HepG2 (cell line): Measurements from ENCODE around the gene NOS2. TPM values are rescaled to one million over a fixed set of nuclear protein-coding genes. Genes with fewer than 3 reads are reported as not detected.
A peak's percentile ranks its signal among the peaks of the same experiment; 100 is the strongest.

Experiments
- ATAC-seq: fragments of 200-7000 bp; cut with Tn5 transposase; 3 replicates; pipeline ENCODE4 v1.9.1; 2020; ENCODE audit warnings: mild to moderate bottlenecking, moderate library complexity
- BruUV-seq: library from RNA; stranded (reverse); fragments of 400-500 nt; replicated peaks from 2 replicates; lab custom pipeline; 2021; lab: Mats Ljungman, UMichigan
- CTCF ChIA-PET: fragments of 300-600 bp; formaldehyde crosslinking; extraction: SDS; loops from one replicate; lab custom pipeline; 2021; ENCODE audit warnings: low total read pairs, inconsistent platforms, low intra/inter-chr PET ratio; lab: Yijun Ruan, JAX
- POLR2A ChIA-PET: fragments of 350-600 bp; sonication (Branson Sonifier 250); formaldehyde crosslinking; loops from one replicate; lab custom pipeline; 2020; ENCODE audit warnings: antibody characterized with exemption, inconsistent platforms; lab: Yijun Ruan, JAX
- DNase-seq: peaks from one replicate; pipeline ENCODE4 v3.0.0-alpha.2; 2015; ENCODE audit warnings: low spot score
- FAIRE-seq: peaks from 3 replicates; lab custom pipeline; 2011; peaks lifted over from hg19 to GRCh38; lab: Jason Lieb, UNC
- H2AFZ ChIP-seq: one replicate; pipeline ENCODE4 v1.6.1; 2011; ENCODE audit warnings: low read length, inconsistent platforms
- H3K27ac ChIP-seq: fragments of 300-600 bp; 3 replicates; pipeline ENCODE4 v1.8.0; 2011; ENCODE audit warnings: mixed run types, mild to moderate bottlenecking, mixed read lengths, low read length, inconsistent platforms; ENCODE audit not compliant: insufficient read depth; ENCODE audit errors: extremely low read length
- H3K27me3 ChIP-seq, 2 experiments: fragments of 200-600 bp in 1 of 2; 2 replicates in 1 of 2; 3 replicates in 1 of 2; pipeline versions ENCODE4 v1.6.0 to v1.8.0; 2011; ENCODE audit warnings: low read length in 2 of 2, mild to moderate bottlenecking in 2 of 2, moderate library complexity in 2 of 2, inconsistent platforms in 1 of 2; ENCODE audit not compliant: insufficient read depth in 2 of 2, control insufficient read depth in 1 of 2
- H3K36me3 ChIP-seq, 2 experiments: fragments of 200-600 bp in 1 of 2; replicated peaks in 1 of 2; 2 replicates in 1 of 2; 3 replicates in 1 of 2; pipeline versions ENCODE4 v1.5.1 to v1.8.0; 2011; ENCODE audit warnings: low read length in 2 of 2, inconsistent platforms in 1 of 2; ENCODE audit not compliant: insufficient read depth in 2 of 2, control insufficient read depth in 1 of 2
- H3K4me1 ChIP-seq: 2 replicates; pipeline ENCODE4 v1.5.1; 2012; ENCODE audit warnings: low read length, inconsistent platforms; ENCODE audit not compliant: insufficient read depth
- H3K4me2 ChIP-seq: 2 replicates; pipeline ENCODE4 v1.6.0; 2011; ENCODE audit warnings: low read depth, low read length, inconsistent platforms
- H3K4me3 ChIP-seq, 3 experiments: fragments of 200-600 bp in 1 of 3; sonication (generic), shearing (Covaris generic) in 1 of 3; replicated peaks in 1 of 3; 2 replicates each; pipeline ENCODE4 v1.5.1; 2011 to 2016; ENCODE audit warnings: low read length in 3 of 3, inconsistent platforms in 2 of 3, low read depth in 2 of 3, mild to moderate bottlenecking in 2 of 3, control low read depth in 1 of 3, mixed read lengths in 1 of 3; ENCODE audit not compliant: insufficient read depth in 1 of 3
- H3K79me2 ChIP-seq: one replicate; pipeline ENCODE4 v1.6.1; 2011; ENCODE audit warnings: low read length, inconsistent platforms; ENCODE audit not compliant: insufficient read depth
- H3K9ac ChIP-seq: 2 replicates; pipeline ENCODE4 v1.6.0; 2011; ENCODE audit warnings: mild to moderate bottlenecking, low read depth, low read length, inconsistent platforms; ENCODE audit not compliant: insufficient read depth
- H3K9me3 ChIP-seq: 2 replicates; pipeline ENCODE4 v1.5.1; 2012; ENCODE audit warnings: mild to moderate bottlenecking, low read length
- H4K20me1 ChIP-seq: 2 replicates; pipeline ENCODE4 v1.6.0; 2011; ENCODE audit warnings: inconsistent platforms, mild to moderate bottlenecking, low read length, moderate library complexity; ENCODE audit not compliant: insufficient read depth
- FOXJ3 ChIP-seq: sonication (generic); formaldehyde crosslinking; IDR thresholded peaks from 2 replicates; pipeline ENCODE4 v1.4.0; 2020; ENCODE audit warnings: missing genetic modification reagents, mild to moderate bottlenecking, borderline replicate concordance
- PHF5A ChIP-seq: IDR thresholded peaks from one replicate; pipeline ENCODE4 v1.6.1; 2018; ENCODE audit warnings: low read depth, missing genetic modification reagents; ENCODE audit not compliant: unreplicated experiment
- PITX1 ChIP-seq: sonication (generic); formaldehyde crosslinking; IDR thresholded peaks from 2 replicates; pipeline ENCODE4 v1.5.1; 2020; ENCODE audit warnings: mild to moderate bottlenecking, missing genetic modification reagents
- TAF1 ChIP-seq: sonication (generic); formaldehyde crosslinking; IDR thresholded peaks from 2 replicates; pipeline ENCODE4 v1.4.0; 2020; ENCODE audit warnings: missing genetic modification reagents
- TEAD2 ChIP-seq: sonication (generic); formaldehyde crosslinking; IDR thresholded peaks from 2 replicates; pipeline ENCODE4 v1.9.0; 2021; ENCODE audit warnings: missing genetic modification reagents
- U2AF2 ChIP-seq: fragments of 200-400 bp; formaldehyde crosslinking; IDR thresholded peaks from 2 replicates; pipeline ENCODE4 v1.6.1; 2017; ENCODE audit warnings: low read depth, mild to moderate bottlenecking, low read length
- ZFYVE20 ChIP-seq: sonication (generic); formaldehyde crosslinking; IDR thresholded peaks from 2 replicates; pipeline ENCODE4 v1.8.0; 2023; ENCODE audit warnings: low read depth, mild to moderate bottlenecking, moderate library complexity, missing genetic modification reagents, borderline replicate concordance
- ZNF788 ChIP-seq: sonication (generic); formaldehyde crosslinking; IDR thresholded peaks from 2 replicates; pipeline ENCODE4 v1.5.0; 2020; ENCODE audit warnings: mild to moderate bottlenecking, missing genetic modification reagents, borderline replicate concordance
- WGBS: methylation state at CpG from one replicate; pipeline ENCODE4 v1.1.6; 2017; ENCODE audit warnings: low lambda C conversion rate; 5-methylcytosine and 5-hydroxymethylcytosine counted together
- in situ Hi-C: cut with HindIII; loops from 2 replicates; pipeline ENCODE4 v1.10.0; 2017; ENCODE audit warnings: low pct_unique_long_range_greater_than_20kb; ENCODE audit not compliant: extremely low pct_ligation_motif_present
- intact Hi-C: fragments of 100-400 bp; cut with micrococcal nuclease; formaldehyde crosslinking; loops from one replicate; pipeline ENCODE4 v1.10.0; 2022; ENCODE audit not compliant: unreplicated experiment
- polyA plus RNA-seq, 8 experiments: library from polyadenylated mRNA; depleted of rRNA in 3 of 8; stranded (reverse) in 7 of 8; unstranded in 1 of 8; fragments of >200 nt; fragmentation: Illumina TruSeq in 4 of 8; extraction: Trizol in 4 of 8; gene quantifications; 2 replicates each; pipeline versions ENCODE4 v1.2.1 to v1.2.3, GENCODE V29; 2011 to 2016; ENCODE audit warnings: low read depth in 4 of 8, missing spikeins in 1 of 8, mixed read lengths in 1 of 8; ENCODE audit not compliant: insufficient read depth in 1 of 8
- total RNA-seq, 5 experiments: library from RNA; depleted of rRNA; stranded (reverse); fragments of >200 nt; fragmentation: Illumina TruSeq; extraction: Trizol; gene quantifications; 2 replicates each; pipeline ENCODE4 v1.2.3, GENCODE V29; 2016; ENCODE audit warnings: low read depth in 1 of 5

NOS2 gene
- total and polyA plus RNA-seq, 2 of the 13 experiments (the other 11 are each of a cell fraction or from before 2014, with no cell fraction given): 0.02 TPM; not detected in 1

- 71% methylated on average over 23 of the region's 23 CpGs for WGBS
- ATAC-seq (no peak), FAIRE-seq (no peak), DNase-seq (no peak)
- TF ChIP-seq FOXJ3 (CRISPR knock-in tag) (no peak), ZNF788 (CRISPR knock-in tag) (no peak), PHF5A (no peak), U2AF2 (no peak), TAF1 (no peak), ZFYVE20 (CRISPR knock-in tag) (no peak), PITX1 (no peak), TEAD2 (CRISPR knock-in tag) (no peak)
- no peaks in the 10 kb centered on the region for H3K79me2 ChIP-seq
- intact Hi-C loops (no loop called here), in situ Hi-C loops (no loop called here)
- ChIA-PET CTCF (no interaction called here), POLR2A (no interaction called here)
- no peak overlapping the region for H3K4me3 ChIP-seq
- BruUV-seq: no TSS peak
- H3K36me3 ChIP-seq: no peaks in the 10 kb centered on the region
- no peaks in the 10 kb centered on the region for H3K9me3 ChIP-seq
- no peaks in the 10 kb centered on the region for H3K27me3 ChIP-seq
- H3K4me2 ChIP-seq: peak overlapping the region; percentile 19; the same call in 1 of the 2 replicates
- no peaks in the 10 kb centered on the region; the same call in 1 of the 2 replicates for H4K20me1 ChIP-seq
- H3K4me1 ChIP-seq: peaks cover 14% of the 10 kb centered on the region
- no peak overlapping the region for H3K9ac ChIP-seq
- no peak overlapping the region for H3K27ac ChIP-seq
- H2AFZ ChIP-seq: no peak overlapping the region
Observed at GRCh38 chr17:27846042-27846655, 45.8 kb upstream of the NOS2 start.
